HepG2 (cell line): Measurements from ENCODE around the gene ATP1A2. TPM values are rescaled to one million over a fixed set of nuclear protein-coding genes. Genes with fewer than 3 reads are reported as not detected.

ENCODE experiments used
- BORCS8-MEF2B ChIP-seq: sonication (generic); formaldehyde crosslinking; IDR thresholded peaks from 2 replicates; pipeline ENCODE4 v1.8.0; 2022; ENCODE audit warnings: mild to moderate bottlenecking, missing genetic modification reagents
- CEBPB ChIP-seq: IDR thresholded peaks from 2 replicates; pipeline ENCODE4 v1.6.1; 2011; ENCODE audit warnings: low read depth, low read length, improper control_type of control experiment, borderline replicate concordance
- CREB1 ChIP-seq, 2 experiments: fragments of 450-650 bp in 1 of 2; IDR thresholded peaks; 2 replicates each; pipeline ENCODE4 v1.6.1; 2016 to 2017; ENCODE audit warnings: control low read depth in 1 of 2, mild to moderate bottlenecking in 1 of 2, missing compliant biosample characterization in 1 of 2, missing genetic modification characterization in 1 of 2
- DNMT1 ChIP-seq: sonication (generic); formaldehyde crosslinking; IDR thresholded peaks from 2 replicates; pipeline ENCODE4 v1.5.1; 2020; ENCODE audit warnings: mild to moderate bottlenecking, missing genetic modification reagents
- FOSL1 ChIP-seq: sonication (generic); formaldehyde crosslinking; IDR thresholded peaks from 2 replicates; pipeline ENCODE4 v1.9.0; 2021; ENCODE audit warnings: missing genetic modification reagents, borderline replicate concordance
- HOXA9 ChIP-seq: sonication (generic); formaldehyde crosslinking; IDR thresholded peaks from 2 replicates; pipeline ENCODE4 v1.8.1; 2022; ENCODE audit warnings: missing genetic modification reagents, mild to moderate bottlenecking, moderate library complexity, borderline replicate concordance
- MED1 ChIP-seq: sonication (generic); formaldehyde crosslinking; IDR thresholded peaks from 2 replicates; pipeline ENCODE4 v1.4.0; 2020; ENCODE audit warnings: missing genetic modification reagents
- MTF2 ChIP-seq: sonication (generic); formaldehyde crosslinking; IDR thresholded peaks from 2 replicates; pipeline ENCODE4 v1.5.0; 2020; ENCODE audit warnings: missing genetic modification reagents, borderline replicate concordance
- NR2C2 ChIP-seq: sonication (generic); formaldehyde crosslinking; IDR thresholded peaks from 2 replicates; pipeline ENCODE4 v1.4.0; 2020; ENCODE audit warnings: missing genetic modification reagents, mild to moderate bottlenecking, moderate library complexity, borderline replicate concordance
- POLR2AphosphoS5 ChIP-seq: IDR thresholded peaks from 2 replicates; pipeline ENCODE4 v1.6.1; 2012; ENCODE audit warnings: low read depth, low read length
- WIZ ChIP-seq: sonication (generic); formaldehyde crosslinking; IDR thresholded peaks from 2 replicates; pipeline ENCODE4 v1.5.1; 2020; ENCODE audit warnings: mild to moderate bottlenecking, missing genetic modification reagents
- ZBTB25 ChIP-seq: IDR thresholded peaks from 2 replicates; pipeline ENCODE4 v1.6.1; 2018; ENCODE audit warnings: missing genetic modification reagents
- ZBTB4 ChIP-seq: sonication (generic); formaldehyde crosslinking; IDR thresholded peaks from 2 replicates; pipeline ENCODE4 v1.4.0; 2020; ENCODE audit warnings: missing genetic modification reagents, mild to moderate bottlenecking, borderline replicate concordance
- ZBTB42 ChIP-seq: sonication (generic); formaldehyde crosslinking; IDR thresholded peaks from 2 replicates; pipeline ENCODE4 v1.5.0; 2020; ENCODE audit warnings: mild to moderate bottlenecking, missing genetic modification reagents
- ZFP37 ChIP-seq: sonication (generic); formaldehyde crosslinking; IDR thresholded peaks from 2 replicates; pipeline ENCODE4 v1.4.0; 2020; ENCODE audit warnings: missing genetic modification reagents, borderline replicate concordance
- ZFY ChIP-seq: sonication (generic); formaldehyde crosslinking; IDR thresholded peaks from 2 replicates; pipeline ENCODE4 v1.4.0; 2020; ENCODE audit warnings: missing genetic modification reagents
- ZNF292 ChIP-seq: sonication (generic); formaldehyde crosslinking; IDR thresholded peaks from 2 replicates; pipeline ENCODE4 v1.8.1; 2022; ENCODE audit warnings: mild to moderate bottlenecking, low read depth, missing genetic modification reagents, borderline replicate concordance
- ZNF326 ChIP-seq: sonication (generic); formaldehyde crosslinking; IDR thresholded peaks from 2 replicates; pipeline ENCODE4 v1.4.0; 2020; ENCODE audit warnings: missing genetic modification reagents, borderline replicate concordance
- ZNF510 ChIP-seq: sonication (generic); formaldehyde crosslinking; IDR thresholded peaks from 2 replicates; pipeline ENCODE4 v1.4.0; 2020; ENCODE audit warnings: low read depth, mild to moderate bottlenecking, missing genetic modification reagents
- ZNF678 ChIP-seq: sonication (generic); formaldehyde crosslinking; IDR thresholded peaks from 2 replicates; pipeline ENCODE4 v1.4.0; 2020; ENCODE audit warnings: mild to moderate bottlenecking, missing genetic modification reagents
- ZNF784 ChIP-seq: sonication (generic); formaldehyde crosslinking; IDR thresholded peaks from 2 replicates; pipeline ENCODE4 v1.5.1; 2020; ENCODE audit warnings: missing genetic modification reagents, mild to moderate bottlenecking, borderline replicate concordance
- ZSCAN12 ChIP-seq: sonication (generic); formaldehyde crosslinking; IDR thresholded peaks from 2 replicates; pipeline ENCODE4 v1.9.0; 2021; ENCODE audit warnings: mild to moderate bottlenecking, missing genetic modification reagents
- ZUFSP ChIP-seq: sonication (generic); formaldehyde crosslinking; IDR thresholded peaks from 2 replicates; pipeline ENCODE4 v1.9.0; 2021; ENCODE audit warnings: missing genetic modification reagents, mild to moderate bottlenecking, borderline replicate concordance
- polyA plus RNA-seq, 8 experiments: library from polyadenylated mRNA; depleted of rRNA in 3 of 8; stranded (reverse) in 7 of 8; unstranded in 1 of 8; fragments of >200 nt; fragmentation: Illumina TruSeq in 4 of 8; extraction: Trizol in 4 of 8; gene quantifications; 2 replicates each; pipeline versions ENCODE4 v1.2.1 to v1.2.3, GENCODE V29; 2011 to 2016; ENCODE audit warnings: low read depth in 4 of 8, missing spikeins in 1 of 8, mixed read lengths in 1 of 8; ENCODE audit not compliant: insufficient read depth in 1 of 8
- total RNA-seq, 5 experiments: library from RNA; depleted of rRNA; stranded (reverse); fragments of >200 nt; fragmentation: Illumina TruSeq; extraction: Trizol; gene quantifications; 2 replicates each; pipeline ENCODE4 v1.2.3, GENCODE V29; 2016; ENCODE audit warnings: low read depth in 1 of 5

Gene ATP1A2
- total and polyA plus RNA-seq, 2 of the 13 experiments (the other 11 are each of a cell fraction or from before 2014, with no cell fraction given): 0.16 TPM; not detected in 1

- no peak for TF ChIP-seq NR2C2 (CRISPR knock-in tag)
- peak; percentile 36; the same call in 1 of the 2 replicates for TF ChIP-seq ZFY (CRISPR knock-in tag)
- no peak for TF ChIP-seq MTF2
- no peak for TF ChIP-seq ZNF510 (CRISPR knock-in tag)
- no peak for TF ChIP-seq ZBTB42 (CRISPR knock-in tag)
- TF ChIP-seq CREB1 (IDR thresholded peaks at IDR 0.05): peak; percentile 24; the same call in 1 of the 2 replicates
- TF ChIP-seq CREB1 (CRISPR knock-in tag; IDR thresholded peaks at IDR 0.05): no peak
- peak; percentile 43; the same call in 1 of the 2 replicates for TF ChIP-seq POLR2AphosphoS5
- no peak for TF ChIP-seq WIZ (CRISPR knock-in tag)
- TF ChIP-seq ZNF292: no peak
- TF ChIP-seq ZBTB25 (CRISPR knock-in tag): peak; percentile 59; the same call in 1 of the 2 replicates
- TF ChIP-seq ZNF784 (CRISPR knock-in tag): no peak
- TF ChIP-seq ZBTB4 (CRISPR knock-in tag): no peak
- TF ChIP-seq CEBPB: no peak
- no peak for TF ChIP-seq ZNF678 (CRISPR knock-in tag)
- TF ChIP-seq ZSCAN12 (CRISPR knock-in tag): no peak
- no peak for TF ChIP-seq HOXA9
- peak; percentile 67; the same call in 1 of the 2 replicates for TF ChIP-seq BORCS8-MEF2B (CRISPR knock-in tag)
- TF ChIP-seq ZUFSP (CRISPR knock-in tag): no peak
- peak; percentile 62 for TF ChIP-seq MED1
- TF ChIP-seq ZFP37 (CRISPR knock-in tag): no peak
- no peak for TF ChIP-seq FOSL1 (CRISPR knock-in tag)
- TF ChIP-seq DNMT1 (CRISPR knock-in tag): no peak
- no peak for TF ChIP-seq ZNF326 (CRISPR knock-in tag)
These were observed 14.4 kb upstream of the ATP1A2 start (continued) for GRCh38 chr1:160101037-160101716.
